ENCODE results near the gene MARCHF10. TPM values are rescaled to one million over a fixed set of nuclear protein-coding genes. Genes with fewer than 3 reads are reported as not detected.

MARCHF10 gene
- total and polyA plus RNA-seq, 2 experiments from 2014 or later: not detected

DNA sequence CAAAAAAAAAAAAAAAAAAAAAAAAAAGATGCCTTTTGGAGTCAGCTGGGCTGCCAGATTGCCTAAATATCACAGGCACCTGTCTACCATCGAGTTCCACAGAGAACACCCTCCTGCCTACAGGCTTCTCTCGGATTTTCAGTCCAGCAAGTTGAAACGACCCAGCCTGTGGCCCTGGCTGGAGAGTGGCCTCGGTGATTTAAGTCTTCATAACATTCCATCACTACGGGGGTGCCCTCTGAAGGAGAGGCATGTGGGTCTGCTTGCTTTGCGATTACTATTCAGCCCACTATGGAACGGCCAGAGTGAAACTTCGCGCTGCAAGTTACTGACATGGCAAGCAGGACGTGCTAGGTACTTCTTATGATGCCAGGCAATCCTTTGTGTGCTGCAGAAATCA, 42.8 kb downstream of the MARCHF10 start:
- Histone ChIP-seq H3K4me3 (no peak overlapping the region), H3K27ac (no peak overlapping the region), H3K4me1 (ENCODE audit: insufficient read depth) (no peaks in the 10 kb centered on the region), H3K79me2 (no peaks in the 10 kb centered on the region), H3K36me3 (replicated peaks; ENCODE audit: insufficient read depth, low read depth) (no peaks in the 10 kb centered on the region), H3K9me2 (replicated peaks; ENCODE audit: insufficient read depth) (no peaks in the 10 kb centered on the region), H3K27me3 (no peaks in the 10 kb centered on the region), H2AFZ (no peak overlapping the region), H4K20me1 (ENCODE audit: insufficient read depth, poor library complexity, severe bottlenecking) (no peaks in the 10 kb centered on the region), H3K4me2 (no peak overlapping the region), H3K9me3 (ENCODE audit: low read depth) (no peaks in the 10 kb centered on the region)
- no peak for TF ChIP-seq EZH2phosphoT487 (IDR thresholded peaks at IDR 0.05; ENCODE audit: low read depth, severe bottlenecking, unreplicated experiment)
- no peak for TF ChIP-seq EZH2 (IDR thresholded peaks at IDR 0.05; ENCODE audit: borderline replicate concordance)
- DNase-seq (ENCODE audit: low spot score): no peak
- WGBS (ENCODE audit: low lambda C conversion rate, missing lambda C conversion rate): 76% methylated on average over 10 of the region's 10 CpGs

DNA sequence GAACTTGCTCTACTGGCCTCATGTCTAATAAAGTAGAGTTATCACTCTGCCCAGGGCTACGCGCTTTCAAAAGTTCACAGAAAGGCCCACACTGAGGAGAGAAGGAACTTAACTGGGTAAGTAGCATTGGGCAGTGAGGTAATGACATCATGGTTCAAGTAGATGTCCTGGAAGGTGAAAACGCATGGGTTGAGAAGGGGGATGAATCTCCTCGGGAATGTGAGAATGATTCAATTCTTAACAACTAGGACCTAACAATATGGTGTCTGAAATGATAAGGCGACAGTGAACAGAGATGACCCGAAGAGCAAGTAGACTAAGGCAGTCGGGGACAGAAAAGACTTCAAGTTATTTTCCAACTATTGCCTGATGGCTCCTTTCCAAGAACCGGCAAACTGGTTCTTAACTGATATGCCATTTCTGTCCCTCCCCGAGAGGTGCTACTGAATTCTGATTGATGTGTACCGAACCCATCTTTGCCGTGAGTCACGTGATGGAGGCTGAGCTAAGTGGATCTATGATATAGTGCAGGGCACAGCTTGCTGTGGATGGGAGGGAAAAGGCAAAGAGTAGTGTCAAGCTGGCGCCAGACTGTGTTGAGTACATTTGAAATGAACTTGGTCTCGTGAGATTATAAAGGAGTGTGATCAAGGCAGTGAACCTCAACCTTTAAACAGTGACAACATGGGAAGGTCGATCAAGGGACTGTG, 44.1 kb downstream of the MARCHF10 start:
- Histone ChIP-seq H3K4me2 (no peak overlapping the region), H3K27ac (no peak overlapping the region), H3K79me2 (no peaks in the 10 kb centered on the region), H3K27me3 (no peaks in the 10 kb centered on the region), H3K9me2 (replicated peaks; ENCODE audit: insufficient read depth) (no peaks in the 10 kb centered on the region), H3K9me3 (ENCODE audit: low read depth) (no peaks in the 10 kb centered on the region), H3K4me1 (ENCODE audit: insufficient read depth) (no peaks in the 10 kb centered on the region), H3K36me3 (replicated peaks; ENCODE audit: insufficient read depth, low read depth) (no peaks in the 10 kb centered on the region), H2AFZ (no peak overlapping the region), H4K20me1 (ENCODE audit: insufficient read depth, poor library complexity, severe bottlenecking) (no peaks in the 10 kb centered on the region), H3K4me3 (no peak overlapping the region)
- DNase-seq (ENCODE audit: low spot score): no peak
- TF ChIP-seq EZH2 (IDR thresholded peaks at IDR 0.05; ENCODE audit: borderline replicate concordance): no peak
- TF ChIP-seq, protein P1, sequence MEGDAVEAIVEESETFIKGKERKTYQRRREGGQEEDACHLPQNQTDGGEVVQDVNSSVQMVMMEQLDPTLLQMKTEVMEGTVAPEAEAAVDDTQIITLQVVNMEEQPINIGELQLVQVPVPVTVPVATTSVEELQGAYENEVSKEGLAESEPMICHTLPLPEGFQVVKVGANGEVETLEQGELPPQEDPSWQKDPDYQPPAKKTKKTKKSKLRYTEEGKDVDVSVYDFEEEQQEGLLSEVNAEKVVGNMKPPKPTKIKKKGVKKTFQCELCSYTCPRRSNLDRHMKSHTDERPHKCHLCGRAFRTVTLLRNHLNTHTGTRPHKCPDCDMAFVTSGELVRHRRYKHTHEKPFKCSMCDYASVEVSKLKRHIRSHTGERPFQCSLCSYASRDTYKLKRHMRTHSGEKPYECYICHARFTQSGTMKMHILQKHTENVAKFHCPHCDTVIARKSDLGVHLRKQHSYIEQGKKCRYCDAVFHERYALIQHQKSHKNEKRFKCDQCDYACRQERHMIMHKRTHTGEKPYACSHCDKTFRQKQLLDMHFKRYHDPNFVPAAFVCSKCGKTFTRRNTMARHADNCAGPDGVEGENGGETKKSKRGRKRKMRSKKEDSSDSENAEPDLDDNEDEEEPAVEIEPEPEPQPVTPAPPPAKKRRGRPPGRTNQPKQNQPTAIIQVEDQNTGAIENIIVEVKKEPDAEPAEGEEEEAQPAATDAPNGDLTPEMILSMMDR (IDR thresholded peaks at IDR 0.05; ENCODE audit: poor library complexity): no peak
- TF ChIP-seq EZH2phosphoT487 (IDR thresholded peaks at IDR 0.05; ENCODE audit: low read depth, severe bottlenecking, unreplicated experiment): no peak
- 93% methylated on average over 15 of the region's 15 CpGs for WGBS (ENCODE audit: low lambda C conversion rate, missing lambda C conversion rate)

DNA sequence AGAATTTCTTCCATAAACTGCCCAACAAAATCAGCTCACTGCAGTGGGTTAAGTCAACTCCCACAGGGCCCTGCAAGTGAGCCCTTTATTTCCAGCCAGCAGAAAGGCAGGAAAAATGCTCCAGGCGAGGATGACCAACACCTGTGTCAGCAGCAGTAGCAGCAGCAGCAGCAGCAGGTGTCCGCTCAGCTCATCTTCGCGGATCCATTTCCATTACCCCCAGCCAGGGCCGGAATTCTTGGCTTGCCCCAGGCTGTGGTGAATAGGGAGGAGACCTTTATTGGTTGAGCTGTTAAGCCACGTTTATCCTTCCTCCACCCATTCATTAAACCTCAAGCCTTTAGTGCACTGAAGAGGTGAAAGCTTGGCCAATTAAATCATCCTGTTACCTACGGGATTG, 46.2 kb downstream of the MARCHF10 start:
- Histone ChIP-seq H3K79me2 (no peaks in the 10 kb centered on the region), H3K9me3 (ENCODE audit: low read depth) (no peaks in the 10 kb centered on the region), H3K36me3 (replicated peaks; ENCODE audit: insufficient read depth, low read depth) (no peaks in the 10 kb centered on the region), H2AFZ (no peak overlapping the region), H3K4me3 (no peak overlapping the region), H3K4me2 (no peak overlapping the region), H4K20me1 (ENCODE audit: insufficient read depth, poor library complexity, severe bottlenecking) (no peaks in the 10 kb centered on the region), H3K27ac (no peak overlapping the region), H3K27me3 (peaks cover 3% of the 10 kb centered on the region), H3K4me1 (ENCODE audit: insufficient read depth) (no peaks in the 10 kb centered on the region), H3K9me2 (replicated peaks; ENCODE audit: insufficient read depth) (no peaks in the 10 kb centered on the region)
- 46% methylated on average over 7 of the region's 7 CpGs for WGBS (ENCODE audit: low lambda C conversion rate, missing lambda C conversion rate)
- no peak for DNase-seq (ENCODE audit: low spot score)
- TF ChIP-seq EZH2 (IDR thresholded peaks at IDR 0.05; ENCODE audit: borderline replicate concordance) (no peak), EZH2phosphoT487 (IDR thresholded peaks at IDR 0.05; ENCODE audit: low read depth, severe bottlenecking, unreplicated experiment) (no peak)
- TF ChIP-seq, protein P1 (IDR thresholded peaks at IDR 0.05; ENCODE audit: poor library complexity): no peak

DNA sequence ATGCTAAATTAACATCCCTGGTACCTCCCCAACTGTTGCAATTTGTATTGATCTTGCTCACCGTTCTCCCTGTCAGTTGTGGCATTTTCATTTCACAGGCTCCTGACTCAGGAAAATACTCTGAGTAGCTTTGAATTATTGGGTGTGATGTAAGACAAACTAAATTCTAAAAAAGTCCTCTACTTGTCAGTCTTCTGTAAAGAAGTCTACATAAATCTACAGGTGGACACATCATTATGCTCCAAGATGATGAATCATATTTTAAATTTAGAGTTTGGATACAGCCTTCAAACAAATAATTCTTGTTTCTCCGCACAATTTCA, 47.2 kb downstream of the MARCHF10 start:
- Histone ChIP-seq H3K36me3 (replicated peaks; ENCODE audit: insufficient read depth, low read depth) (no peaks in the 10 kb centered on the region), H2AFZ (no peak overlapping the region), H3K9me2 (replicated peaks; ENCODE audit: insufficient read depth) (no peaks in the 10 kb centered on the region), H3K9me3 (ENCODE audit: low read depth) (no peaks in the 10 kb centered on the region), H3K4me3 (no peak overlapping the region), H4K20me1 (ENCODE audit: insufficient read depth, poor library complexity, severe bottlenecking) (no peaks in the 10 kb centered on the region), H3K27ac (no peak overlapping the region), H3K4me2 (no peak overlapping the region), H3K27me3 (peaks cover 3% of the 10 kb centered on the region), H3K4me1 (ENCODE audit: insufficient read depth) (no peaks in the 10 kb centered on the region), H3K79me2 (no peaks in the 10 kb centered on the region)
- TF ChIP-seq EZH2 (IDR thresholded peaks at IDR 0.05; ENCODE audit: borderline replicate concordance) (no peak), EZH2phosphoT487 (IDR thresholded peaks at IDR 0.05; ENCODE audit: low read depth, severe bottlenecking, unreplicated experiment) (no peak)
- TF ChIP-seq, protein P1 (IDR thresholded peaks at IDR 0.05; ENCODE audit: poor library complexity): no peak
- no peak for DNase-seq (ENCODE audit: low spot score)
- WGBS (ENCODE audit: low lambda C conversion rate, missing lambda C conversion rate): 74% methylated on average over 2 of the region's 2 CpGs

Data from hepatocyte (in vitro differentiated cells).